Gastrocnemius medialis (tissue), 4 donors: Measurements from ENCODE around the gene PFN1. TPM values are rescaled to one million over a fixed set of nuclear protein-coding genes. Genes with fewer than 3 reads are reported as not detected.

ENCODE experiments used
- ATAC-seq, 2 donors: fragments of 150-250 bp; one replicate each; pipeline ENCODE4 v1.9.1; 2016
- DNase-seq, 2 donors: peaks; one replicate each; pipeline ENCODE4 v3.0.0-alpha.2; 2019
- H3K27ac ChIP-seq, 4 donors: fragments of 200-600 bp; sonication (generic); 1 replicate in 1 of 4; 2 replicates in 3 of 4; pipeline ENCODE4 v1.5.1; 2016 to 2018; ENCODE audit warnings: mild to moderate bottlenecking in 2 of 4, moderate library complexity in 1 of 4
- H3K27me3 ChIP-seq, 3 donors: fragments of 200-600 bp; sonication (generic) in 2 of 3; 1 replicate in 1 of 3; 2 replicates in 2 of 3; pipeline versions ENCODE4 v1.5.1 to v1.6.0; 2016 to 2019; ENCODE audit warnings: mild to moderate bottlenecking in 1 of 3, moderate library complexity in 1 of 3
- H3K36me3 ChIP-seq, 2 donors: fragments of 200-600 bp; sonication (generic) in 1 of 2; one replicate each; pipeline ENCODE4 v1.5.1; 2017 to 2018
- H3K4me1 ChIP-seq, 2 donors: fragments of 200-600 bp; sonication (generic) in 1 of 2; one replicate each; pipeline ENCODE4 v1.5.1; 2016 to 2017; ENCODE audit warnings: mild to moderate bottlenecking in 2 of 2
- H3K4me3 ChIP-seq, 4 donors: fragments of 200-600 bp; sonication (generic) in 3 of 4; 1 replicate in 1 of 4; 2 replicates in 3 of 4; pipeline ENCODE4 v1.5.1; 2016 to 2019; ENCODE audit warnings: mild to moderate bottlenecking in 2 of 4
- H3K9me3 ChIP-seq, 3 donors: fragments of 200-600 bp; sonication (generic) in 2 of 3; 1 replicate in 1 of 3; 2 replicates in 2 of 3; pipeline ENCODE4 v1.5.1; 2016 to 2019
- CTCF ChIP-seq, 5 experiments: fragments of 450-650 bp in 3 of 5; fragments of 200-600 bp in 2 of 5; sonication (generic) in 2 of 5; IDR thresholded peaks in 4 of 5; conservative IDR thresholded peaks in 1 of 5; 1 replicate in 4 of 5; 2 replicates in 1 of 5; pipeline ENCODE4 v1.5.1; 2016 to 2019; ENCODE audit warnings: antibody characterized with exemption in 5 of 5, mild to moderate bottlenecking in 3 of 5, moderate library complexity in 3 of 5
- POLR2A ChIP-seq, 2 donors: fragments of 450-650 bp; IDR thresholded peaks; one replicate each; pipeline ENCODE4 v1.6.1; 2017; ENCODE audit warnings: antibody characterized with exemption in 2 of 2, mild to moderate bottlenecking in 2 of 2, moderate library complexity in 2 of 2
- in situ Hi-C, 4 donors: fragments of 200-750 bp; cut with MboI; loops; one replicate each; pipeline versions ENCODE4 v1.15.0 to v1.8.0; 2017; ENCODE audit warnings: low sequenced_read_pairs in 4 of 4
- intact Hi-C: fragments of 100-400 bp; cut with DNase I; formaldehyde crosslinking; loops from one replicate; pipeline ENCODE4 v1.15.1; 2023; ENCODE audit warnings: low total_unique reads
- total RNA-seq, 4 donors: library from RNA; depleted of rRNA; stranded (reverse); fragments of >200 nt; gene quantifications; one replicate each; pipeline versions ENCODE4 v1.1.0 to v1.2.3, GENCODE V29; 2016

Gene PFN1
- total RNA-seq = 100 to 1,000 TPM; 304 to 750 (median 599) TPM

DNA sequence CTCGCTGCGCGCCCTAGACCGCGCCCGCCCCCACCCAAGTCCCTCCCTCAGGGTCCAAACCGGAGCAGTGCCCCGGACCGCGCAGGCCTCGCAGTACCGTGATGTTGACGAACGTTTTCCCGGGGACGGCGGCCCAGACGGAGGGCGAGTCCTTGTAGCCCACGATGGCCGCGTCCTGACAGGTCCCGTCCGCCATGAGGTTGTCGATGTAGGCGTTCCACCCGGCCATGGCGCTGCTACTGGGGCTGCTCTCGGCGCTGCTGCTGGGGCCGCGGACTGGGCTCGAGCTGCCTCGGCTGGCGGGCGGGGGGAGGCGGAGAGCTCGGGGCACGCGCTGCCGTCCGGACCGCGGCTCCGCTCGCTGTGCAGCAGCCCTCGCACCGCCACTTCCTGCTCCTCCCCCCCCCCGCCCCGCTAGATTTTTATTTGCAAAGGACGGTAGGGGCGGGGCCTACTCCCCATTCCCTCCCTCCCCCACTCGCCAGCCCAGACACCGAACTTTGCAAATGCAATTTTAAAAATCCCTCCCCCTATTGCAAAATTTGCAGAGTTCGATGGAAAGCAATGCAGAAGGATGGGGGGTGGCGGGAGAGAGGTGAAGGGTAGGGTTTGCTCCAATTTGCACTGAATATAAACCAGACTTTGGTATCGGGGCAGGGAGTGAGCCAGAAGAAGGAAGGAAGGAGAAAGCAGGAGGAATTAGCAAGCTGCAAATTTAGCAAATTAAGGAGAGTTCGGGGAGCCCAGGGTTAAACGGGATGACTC lies at the start of gene PFN1:
TSS of gene PFN1 (minus strand) at position 365 of the 765 bp plus-strand sequence. CDS start at position 229, 136 bp downstream.
- intact Hi-C loops = loop anchor here (1.0 kb wide), 1 partner anchor 52 kb away; no protein-coding TSS in a partner anchor
- H3K4me1 ChIP-seq = peaks cover 52 to 58% of the 10 kb centered on the region in 2 donors

DNA sequence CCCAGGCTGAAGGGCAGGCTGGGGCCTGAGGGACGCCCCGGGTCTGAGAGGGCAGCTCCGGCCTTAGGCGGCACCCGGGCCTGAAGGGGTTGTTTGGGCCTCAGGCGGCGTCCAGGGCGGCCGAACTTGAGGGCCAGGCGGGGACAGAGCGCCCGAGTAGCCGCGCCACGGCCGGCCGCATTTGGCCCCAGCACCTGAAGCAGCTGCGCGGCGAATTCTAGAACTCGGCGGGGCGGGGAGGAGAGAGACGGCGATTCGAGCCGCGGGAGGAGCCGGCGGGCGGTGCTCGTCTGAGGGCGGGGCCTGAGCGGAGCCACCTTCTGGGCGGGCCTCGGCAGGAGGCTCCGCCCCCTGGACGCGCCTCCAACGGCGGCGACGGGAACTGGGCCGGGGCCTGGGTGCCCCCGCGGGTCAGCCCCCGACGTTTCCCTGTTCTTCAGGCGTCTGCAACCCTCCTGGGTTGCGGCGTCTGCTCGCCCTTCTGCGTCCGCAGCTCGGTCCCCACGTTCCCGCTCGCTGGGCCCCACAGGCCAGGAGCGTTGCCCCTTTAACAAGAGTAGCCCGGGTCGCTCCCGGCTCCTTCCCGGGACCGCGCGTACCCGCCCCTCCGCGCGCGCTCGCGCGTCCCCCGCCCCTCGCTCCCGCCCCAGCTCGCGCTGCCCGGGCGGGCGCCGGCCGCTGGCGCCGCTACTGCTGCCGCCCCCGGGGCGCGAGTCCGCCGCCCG lies 49.1 kb upstream of the PFN1 start, which contains the start of the genes INCA1 and KIF1C:
TSS of gene INCA1 (minus strand) at position 221 of the 725 bp plus-strand sequence. CDS start 3,085 bp downstream, outside the sequence.
TSS of gene KIF1C (plus strand) at position 649 of the 725 bp plus-strand sequence. CDS start 2,297 bp downstream, outside the sequence.
- peak within 1 kb of the TSS; percentile 98 to 99 (median 99) for H3K27ac ChIP-seq
- ATAC-seq (peak; percentile 62 to 68), DNase-seq (peak; percentile 93 to 94)
- no peaks in the 10 kb centered on the region for H3K9me3 ChIP-seq
- H3K4me3 ChIP-seq = peak within 1 kb of the TSS; percentile 80 to 99 (median 96)
- H3K27me3 ChIP-seq = no peaks in the 10 kb centered on the region
- in situ Hi-C loops = no loop called here
- intact Hi-C loops = loop anchor here (2.0 kb wide), 1 partner anchor 201 kb away; the partner anchor contains the start of gene PSMB6
- H3K4me1 ChIP-seq = peaks cover 38 to 40% of the 10 kb centered on the region in 2 donors
- H3K36me3 ChIP-seq = peaks cover 0 to 15% of the 10 kb centered on the region in 2 donors
- TF ChIP-seq CTCF (IDR thresholded peaks at IDR 0.05 in 4 of 5, conservative IDR thresholded peaks at IDR 0.05 in 1 of 5) = peak in 2 of 5 experiments; percentile 37 to 47
- TF ChIP-seq POLR2A (IDR thresholded peaks at IDR 0.05) = peak; percentile 86 to 88

More for the DNA sequence above, at the start of gene PFN1:
- H3K27ac ChIP-seq = peak within 1 kb of the TSS; percentile 96 to 100 (median 98)
- peak; percentile 47 to 64 for ATAC-seq
- H3K4me3 ChIP-seq = peak within 1 kb of the TSS; percentile 85 to 99 (median 96)
- DNase-seq = peak; percentile 86 to 92
- H3K9me3 ChIP-seq = no peaks in the 10 kb centered on the region
- TF ChIP-seq CTCF (IDR thresholded peaks at IDR 0.05 in 4 of 5, conservative IDR thresholded peaks at IDR 0.05 in 1 of 5) (no peak), POLR2A (IDR thresholded peaks at IDR 0.05) (peak; percentile 91 to 96)
- in situ Hi-C loops = no loop called here
- no peaks in the 10 kb centered on the region for H3K27me3 ChIP-seq
- H3K36me3 ChIP-seq = peaks cover 0 to 27% of the 10 kb centered on the region in 2 donors

DNA sequence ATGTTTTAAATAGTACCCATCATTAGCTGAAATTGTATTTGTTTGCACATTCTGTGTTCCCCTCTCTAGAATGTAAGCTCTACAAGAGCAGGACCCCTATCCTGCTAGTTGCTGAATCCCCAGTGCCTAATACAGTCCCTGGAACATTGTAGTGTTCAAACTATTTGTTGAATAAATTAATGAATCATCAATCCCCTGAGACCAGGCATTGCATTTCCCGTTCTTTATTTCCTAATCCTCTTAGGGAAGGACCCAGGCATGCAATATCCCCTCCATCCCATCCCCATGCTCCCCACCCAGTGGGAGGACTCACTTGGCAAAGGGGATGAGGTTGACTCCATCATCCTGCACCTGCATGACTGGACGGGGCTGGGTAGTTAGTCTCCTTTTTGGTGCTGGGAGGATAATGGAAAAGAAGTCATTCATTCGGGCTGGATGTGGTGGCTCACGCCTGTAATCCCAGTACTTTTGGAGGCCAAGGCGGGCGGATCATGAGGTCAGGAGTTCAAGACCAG lies 45.8 kb upstream of the PFN1 start:
- Histone ChIP-seq H3K4me3 (no peak overlapping the region), H3K9me3 (no peaks in the 10 kb centered on the region), H3K4me1 (peaks cover 8 to 10% of the 10 kb centered on the region in 2 donors), H3K27me3 (no peaks in the 10 kb centered on the region), H3K36me3 (no peaks in the 10 kb centered on the region), H3K27ac (no peak overlapping the region)
- DNase-seq (no peak), ATAC-seq (no peak)
- intact Hi-C loops = no loop called here
- TF ChIP-seq CTCF (IDR thresholded peaks at IDR 0.05 in 4 of 5, conservative IDR thresholded peaks at IDR 0.05 in 1 of 5) (no peak), POLR2A (IDR thresholded peaks at IDR 0.05) (no peak)
- in situ Hi-C loops = no loop called here

DNA sequence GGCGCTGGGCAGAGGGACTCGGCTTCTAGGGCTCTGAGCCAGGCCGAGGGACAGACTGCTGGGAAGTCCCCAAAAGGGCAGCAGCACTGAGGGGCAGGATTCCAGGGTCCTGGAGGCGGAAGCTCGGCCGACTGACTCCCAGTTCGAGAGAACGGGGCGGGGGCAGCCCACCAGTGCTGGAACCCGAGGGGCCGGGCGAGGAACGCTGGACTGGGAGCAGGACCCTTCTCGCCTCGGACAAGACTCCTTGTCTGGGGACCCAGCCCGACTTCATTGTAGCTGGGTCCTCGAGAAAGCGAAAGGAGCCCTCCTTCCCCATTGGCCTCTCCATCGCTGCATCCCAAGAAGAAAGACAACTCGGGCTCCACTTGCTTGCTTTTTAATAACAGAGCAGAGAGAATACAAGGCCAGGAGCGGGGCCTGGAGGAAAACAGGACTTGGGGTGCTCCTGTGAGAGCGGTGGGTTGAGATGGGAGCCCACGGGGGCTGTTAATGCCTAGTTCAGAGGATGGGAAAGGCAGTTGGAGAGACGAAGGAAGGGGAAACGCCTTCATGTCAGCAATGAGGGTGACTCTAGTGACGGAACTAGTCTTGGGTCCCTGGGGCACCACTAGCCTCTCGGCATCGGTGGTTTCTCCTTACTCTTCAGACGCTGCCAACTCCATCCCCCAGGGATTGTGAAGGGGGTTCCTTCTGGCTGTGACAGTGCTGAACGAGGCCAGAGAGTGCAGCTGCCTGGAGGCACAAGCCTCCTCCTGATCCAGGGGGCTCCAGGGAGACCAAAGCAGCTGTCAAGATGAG lies 39.6 kb upstream of the PFN1 start:
- Histone ChIP-seq H3K27ac (peak overlapping the region; percentile 88 to 98 (median 96)), H3K9me3 (no peaks in the 10 kb centered on the region), H3K4me3 (peak overlapping the region; percentile 76 to 100 (median 94)), H3K36me3 (peaks cover 0 to 14% of the 10 kb centered on the region in 2 donors), H3K27me3 (no peaks in the 10 kb centered on the region), H3K4me1 (peaks cover 17 to 20% of the 10 kb centered on the region in 2 donors)
- ATAC-seq (peak in 1 of 2 donors; percentile 40), DNase-seq (peak in 1 of 2 donors; percentile 31)
- intact Hi-C loops (loop anchor here (1.0 to 2.0 kb wide), 3 partner anchors 21 to 79 kb away; partner anchors contain the start of genes RNF167, SLC25A11 and SPAG7), in situ Hi-C loops (loop anchor here (5.0 to 10.0 kb wide), 3 partner anchors 73 to 77 kb away; no protein-coding TSS in a partner anchor)
- TF ChIP-seq CTCF (IDR thresholded peaks at IDR 0.05 in 4 of 5, conservative IDR thresholded peaks at IDR 0.05 in 1 of 5) (no peak), POLR2A (IDR thresholded peaks at IDR 0.05) (peak in 1 of 2 donors; percentile 27)
